ENCODE results near the gene SNX11.

GRCh38 chr17:48159232-48159631 lies 51.7 kb downstream of the SNX11 start:
- TF ChIP-seq CTCF (conservative IDR thresholded peaks at IDR 0.05; ENCODE audit: low read length) (no peak), EZH2phosphoT487 (IDR thresholded peaks at IDR 0.05; ENCODE audit: borderline replicate concordance, low read depth, low read length) (no peak)

Measured in OCI-LY7 (cell line).